ENCODE measurements around the gene ANKRD13A.

- no peak for TF ChIP-seq POLR2A (IDR thresholded peaks at IDR 0.05)
- no peak for TF ChIP-seq CTCF (IDR thresholded peaks at IDR 0.05)
These were observed 78.6 kb downstream of the ANKRD13A start for GRCh38 chr12:110077800-110078199.

Data from body of pancreas (tissue), 4 donors.